Ureter (tissue), 1 donor: ENCODE data around the gene RBM18. TPM values are rescaled to one million over a fixed set of nuclear protein-coding genes. Genes with fewer than 3 reads are reported as not detected.

Experiments
- DNase-seq: peaks from one replicate; pipeline ENCODE4 v3.0.0-alpha.2; 2020; ENCODE audit warnings: low spot score
- total RNA-seq: library from RNA; stranded (reverse); gene quantifications from one replicate; pipeline ENCODE4 v1.2.4, GENCODE V29; 2023
- donor health status: DM: yes; HTN: yes; CAD: no.

RBM18 gene, protein sequence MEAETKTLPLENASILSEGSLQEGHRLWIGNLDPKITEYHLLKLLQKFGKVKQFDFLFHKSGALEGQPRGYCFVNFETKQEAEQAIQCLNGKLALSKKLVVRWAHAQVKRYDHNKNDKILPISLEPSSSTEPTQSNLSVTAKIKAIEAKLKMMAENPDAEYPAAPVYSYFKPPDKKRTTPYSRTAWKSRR
- total RNA-seq, result 25.0 TPM

DNA sequence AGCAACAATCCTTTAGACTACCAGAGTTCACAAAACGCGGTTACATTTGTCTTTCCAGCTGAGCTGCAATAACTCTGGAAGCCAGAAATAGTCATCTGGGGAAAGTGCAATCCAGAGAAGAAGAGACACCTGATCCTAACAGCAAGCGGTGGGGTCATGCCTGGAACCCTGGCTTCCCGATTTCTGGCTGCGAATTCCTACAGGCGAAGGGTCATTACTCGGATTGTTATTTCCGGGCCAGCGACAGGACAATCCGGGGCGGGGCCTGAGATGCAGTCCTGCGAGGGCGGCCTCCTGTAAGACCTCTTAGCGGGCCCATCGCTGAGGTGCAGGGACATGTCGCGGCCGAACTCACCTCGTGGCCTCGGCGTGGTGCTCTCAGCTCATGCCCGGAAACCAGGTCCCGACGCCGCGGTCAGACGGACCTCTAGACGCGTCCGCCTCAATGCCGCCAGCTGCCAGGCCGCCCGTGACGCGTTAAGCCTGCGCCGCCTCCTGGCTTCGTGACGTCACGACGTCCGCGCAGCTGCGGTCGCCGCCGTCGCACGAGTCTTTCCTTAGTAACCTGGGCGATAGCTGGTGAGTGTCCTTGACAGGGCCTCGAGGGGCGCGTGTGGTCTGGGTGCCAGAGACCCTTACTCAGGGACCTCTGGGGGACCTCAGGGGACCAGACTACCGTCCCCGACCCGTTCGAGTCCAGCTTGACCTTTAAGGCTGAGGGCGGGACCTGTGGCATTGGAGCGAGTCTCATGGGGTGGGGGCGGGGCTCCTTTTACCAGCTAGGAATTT is at the start of gene RBM18, which contains the start of gene MRRF:
RBM18 (minus strand) TSS at position 481 of the 789 bp plus-strand sequence. CDS start 3,348 bp downstream, outside the sequence.
MRRF (plus strand) TSS at position 523 of the 789 bp plus-strand sequence. CDS start 6,010 bp downstream, outside the sequence.
- DNase-seq, result peak; percentile 91

DNA sequence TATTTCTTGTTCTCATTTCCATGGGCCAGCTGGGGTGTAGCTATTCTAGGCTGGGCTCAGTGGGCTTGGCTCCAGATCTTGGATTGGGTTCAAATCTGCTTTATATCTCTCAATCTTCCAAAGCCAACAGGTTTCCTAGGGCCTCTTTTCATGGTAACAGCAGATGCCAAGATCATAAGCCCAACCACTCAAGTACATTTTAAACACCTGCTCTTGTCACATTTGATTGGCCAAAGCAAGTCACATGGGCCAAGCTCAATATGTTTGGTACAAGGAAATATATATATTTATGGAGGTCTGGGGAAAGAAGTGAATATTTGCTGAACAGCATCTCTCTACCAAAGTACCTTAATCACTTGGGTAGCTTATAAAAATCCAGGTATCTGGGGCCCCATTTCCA is 49.5 kb upstream of the RBM18 start:
- DNase-seq, result no peak

DNA sequence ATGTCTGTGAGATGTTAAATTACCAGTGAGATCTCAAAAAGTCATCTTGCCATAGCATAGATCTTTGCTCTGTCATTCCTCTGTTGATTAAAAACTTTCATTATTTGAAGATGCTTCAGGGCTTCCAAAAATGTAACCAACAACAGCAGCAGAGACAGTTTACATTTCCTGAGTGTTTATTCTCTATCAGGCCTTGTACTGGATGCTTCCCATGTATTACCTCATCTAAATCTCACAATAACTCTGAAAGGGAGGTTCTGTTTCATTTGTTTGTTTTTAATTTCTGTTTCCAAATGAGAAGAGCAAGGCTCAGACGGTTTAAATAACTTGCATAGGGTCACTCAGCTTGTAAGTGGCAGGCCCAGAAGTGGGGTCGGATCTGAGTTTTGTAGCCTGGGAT is 45.2 kb upstream of the RBM18 start:
- no peak for DNase-seq

DNA sequence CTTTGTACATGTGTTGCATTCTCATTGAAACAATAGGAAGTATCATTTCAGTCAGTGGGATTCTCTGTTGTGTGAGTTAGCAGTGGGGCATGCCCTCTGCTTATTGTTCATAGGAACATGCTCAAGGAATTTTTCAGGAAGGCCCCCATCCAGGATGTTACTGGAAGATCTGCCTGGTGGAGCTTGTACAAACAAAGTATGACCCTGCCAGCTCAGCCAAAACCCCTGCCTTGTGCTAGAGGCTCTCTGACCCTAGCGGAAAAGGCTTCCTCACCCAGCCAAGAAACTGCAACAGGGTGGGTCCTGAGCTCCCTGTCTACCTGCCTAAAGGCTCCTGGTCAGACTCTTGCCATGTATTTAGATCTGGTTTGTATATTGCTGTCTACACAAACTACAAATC is 43.3 kb upstream of the RBM18 start:
- no peak for DNase-seq

DNA sequence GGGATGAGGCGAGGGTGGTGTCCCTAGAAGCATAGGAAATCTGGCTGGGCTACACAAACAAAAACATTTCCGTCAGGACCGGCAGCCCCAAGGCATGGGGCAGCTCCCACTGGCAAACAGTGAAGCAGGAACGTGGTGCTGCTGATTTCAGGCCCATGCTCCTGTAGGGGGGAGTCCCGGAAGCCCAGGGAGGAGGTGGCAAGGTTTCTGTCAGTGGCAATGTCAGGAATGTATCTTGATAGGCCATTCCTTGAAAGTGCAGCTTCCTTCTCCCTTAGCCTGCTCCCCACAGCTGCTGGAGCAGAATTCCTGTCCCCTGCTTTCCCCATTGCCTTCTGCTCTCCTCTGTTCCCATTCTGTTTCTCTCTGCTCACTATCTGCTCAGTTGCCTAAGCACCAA is 42.4 kb upstream of the RBM18 start:
- DNase-seq, result no peak

DNA sequence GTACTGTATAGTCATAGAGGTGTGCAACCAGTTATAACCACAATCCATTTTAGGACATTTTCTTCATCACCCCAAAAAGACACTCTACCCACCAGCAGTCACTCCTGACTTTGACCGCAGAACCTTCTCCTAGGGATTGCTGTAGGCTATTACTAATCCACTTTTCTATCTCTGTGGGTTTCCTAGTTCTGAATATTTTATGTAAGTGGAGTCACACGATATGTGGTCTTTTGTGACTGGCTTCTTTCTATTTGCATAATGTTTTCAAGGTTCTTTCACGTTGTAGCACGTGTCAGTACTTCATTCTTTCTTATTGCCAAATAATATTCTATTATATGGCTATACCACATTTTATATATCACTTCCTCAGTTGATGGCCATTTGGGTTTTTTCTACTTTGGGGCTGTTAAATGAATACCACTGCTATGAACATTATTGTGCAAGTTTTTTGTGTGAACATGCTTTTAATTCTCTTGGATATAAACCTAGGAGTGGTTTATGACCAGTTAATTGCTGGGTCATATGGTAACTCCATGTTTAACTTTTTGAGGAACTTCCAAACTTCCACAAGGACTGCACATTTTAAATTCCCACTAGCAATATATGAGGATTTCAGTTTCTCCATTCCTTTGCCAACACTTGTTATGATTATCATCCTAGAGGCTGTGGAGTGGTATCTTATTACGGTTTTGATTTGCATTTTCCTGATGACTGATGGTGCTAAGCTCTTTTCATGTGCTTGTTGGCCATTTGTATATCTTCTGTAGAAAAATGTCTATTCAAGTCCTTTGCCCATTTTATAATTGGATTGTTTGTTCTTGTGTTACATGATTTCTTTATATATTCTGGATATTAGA is 37.8 kb upstream of the RBM18 start:
- no peak for DNase-seq

DNA sequence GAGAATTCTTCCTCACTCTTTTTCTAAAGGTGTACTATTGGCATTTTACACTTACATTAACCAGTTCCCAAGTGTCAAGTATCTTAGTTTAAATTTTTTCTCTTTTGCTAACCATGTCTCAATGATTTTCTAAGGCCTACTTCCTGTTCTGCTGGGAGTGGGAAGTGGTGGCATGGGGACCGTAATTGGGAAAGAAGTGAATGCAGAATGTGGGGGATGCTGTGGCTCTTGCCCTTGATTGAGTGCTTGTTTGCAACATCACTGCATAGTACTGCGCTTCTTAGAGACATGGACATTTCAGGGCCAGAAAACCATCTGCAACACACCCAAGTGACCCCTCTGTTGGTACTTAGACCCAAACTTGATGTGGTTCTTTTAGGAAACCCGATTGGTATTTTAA is 32.9 kb upstream of the RBM18 start:
- no peak for DNase-seq

DNA sequence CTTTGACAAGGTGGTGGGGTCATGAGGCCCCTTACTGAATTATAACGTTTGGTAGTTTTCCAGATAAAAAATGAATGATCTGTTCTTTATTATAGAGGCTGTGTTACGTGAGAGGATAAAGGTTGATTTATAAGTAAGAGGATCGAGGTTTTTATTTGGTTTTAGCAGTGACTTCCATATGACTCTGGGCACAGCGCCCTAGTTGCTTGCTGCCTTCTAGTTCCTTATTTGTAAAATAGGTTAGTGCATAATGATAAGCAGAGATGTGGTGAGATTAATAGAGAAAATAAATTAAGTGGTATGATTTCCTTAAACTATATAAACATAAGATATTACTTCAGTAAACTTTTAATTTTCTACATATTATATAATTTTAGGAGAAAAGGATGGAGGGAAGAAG is 29.9 kb upstream of the RBM18 start:
- no peak for DNase-seq

DNA sequence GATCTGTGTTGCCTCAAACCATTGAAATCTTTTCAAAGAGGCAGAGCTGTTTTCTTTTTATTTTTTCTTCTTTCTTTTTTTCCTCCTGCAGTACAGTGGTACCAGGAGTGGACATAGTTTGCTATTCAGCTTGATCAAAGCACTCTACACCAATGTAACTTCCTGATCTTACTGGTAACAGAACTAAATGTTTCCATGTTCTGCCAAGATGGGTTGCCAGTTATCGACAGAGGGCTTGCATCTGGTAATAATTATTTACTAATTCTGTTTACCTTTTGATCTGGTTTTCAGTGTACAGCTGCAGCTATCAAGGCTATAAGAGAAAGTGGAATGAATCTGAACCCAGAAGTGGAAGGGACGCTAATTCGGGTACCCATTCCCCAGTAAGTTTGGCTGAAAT is 26.8 kb upstream of the RBM18 start:
- no peak for DNase-seq

DNA sequence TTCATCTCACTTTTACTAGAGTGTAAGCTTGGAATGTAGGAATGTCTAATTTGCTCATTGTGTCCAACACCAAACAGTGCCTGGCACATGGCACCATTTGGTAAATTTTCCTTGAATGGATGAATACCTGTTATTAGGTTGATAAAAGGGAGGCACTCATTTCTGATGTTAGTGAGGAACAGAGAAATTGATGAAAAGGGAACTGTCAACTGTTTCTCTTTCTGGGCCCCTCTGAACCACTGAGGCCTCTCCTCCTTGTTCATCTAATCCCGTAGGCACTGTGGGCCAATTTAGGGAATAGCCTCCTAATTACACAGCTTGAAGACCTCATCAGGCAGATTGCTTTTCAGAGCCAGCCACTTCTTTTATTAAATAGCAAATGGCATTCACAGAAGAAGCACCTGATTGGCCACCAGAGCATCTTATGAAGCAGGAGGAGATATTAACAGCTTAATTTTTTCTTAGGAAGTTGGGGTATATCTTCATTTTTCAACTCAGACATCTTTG is 22.6 kb upstream of the RBM18 start:
- no peak for DNase-seq

DNA sequence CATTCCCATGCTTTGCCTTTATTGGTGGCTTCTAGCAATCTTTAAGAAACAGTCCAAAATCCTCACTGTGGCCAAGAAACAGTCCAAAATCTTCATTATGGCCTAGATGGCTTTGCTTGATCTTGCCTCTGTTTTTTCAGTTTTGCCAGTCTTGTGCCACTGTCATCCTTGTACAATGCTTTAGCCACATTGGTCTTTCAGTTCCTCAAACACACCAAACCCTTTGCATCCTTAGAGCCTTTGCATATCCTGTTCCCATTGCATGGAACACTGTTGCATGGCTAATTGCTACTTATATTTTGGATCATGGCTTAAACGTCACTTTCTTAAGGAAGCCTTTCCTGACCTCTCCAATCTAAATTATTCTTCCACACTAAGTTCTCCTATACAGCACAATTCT is 22.1 kb upstream of the RBM18 start:
- no peak for DNase-seq

DNA sequence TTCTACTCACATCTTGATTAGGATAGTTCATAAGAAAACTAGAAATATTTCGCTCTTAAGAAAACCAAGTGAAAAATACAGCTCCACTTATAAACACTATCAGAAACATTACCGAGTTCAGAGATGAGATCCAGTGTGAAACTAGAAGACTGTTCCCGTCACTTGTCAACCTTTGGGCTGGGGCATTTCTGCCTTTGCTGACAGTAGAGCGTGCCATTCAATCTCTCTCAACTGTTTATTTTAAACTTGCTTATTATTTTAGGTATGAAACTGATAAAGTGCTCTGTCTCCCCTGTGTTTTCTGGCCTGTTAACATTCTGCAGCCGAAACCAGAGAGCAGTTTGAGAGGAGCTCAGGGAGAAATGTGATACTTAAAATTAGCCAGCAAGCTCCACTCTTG is 16.7 kb upstream of the RBM18 start:
- no peak for DNase-seq

DNA sequence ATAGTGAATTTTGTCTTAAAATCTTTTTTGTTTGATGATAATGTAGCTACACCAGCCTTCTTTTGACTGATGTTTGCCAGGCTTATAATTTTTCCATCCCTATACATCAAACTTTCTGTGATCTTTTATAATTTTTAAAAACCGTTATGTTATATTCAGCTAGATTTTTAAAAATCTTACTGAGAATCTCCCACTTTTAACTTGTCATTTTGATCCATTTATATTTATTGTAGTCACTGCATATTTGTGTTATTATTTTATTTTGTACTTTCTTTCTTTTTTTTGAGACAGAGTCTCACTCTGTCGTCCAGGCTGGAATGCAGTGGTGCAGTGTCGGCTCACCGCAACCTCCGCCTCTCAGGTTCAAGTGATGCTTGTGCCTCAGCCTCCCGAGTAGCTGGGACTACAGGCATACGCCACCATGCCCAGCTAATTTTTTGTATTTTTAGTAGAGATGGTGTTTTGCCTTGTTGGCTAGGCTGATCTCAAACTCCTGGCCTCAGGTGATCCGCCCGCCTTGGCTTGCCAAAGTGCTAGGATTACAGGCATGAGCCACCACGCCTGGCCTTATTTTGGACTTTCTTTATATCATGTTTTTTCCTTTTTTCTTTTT is 12.8 kb upstream of the RBM18 start:
- DNase-seq, result no peak

DNA sequence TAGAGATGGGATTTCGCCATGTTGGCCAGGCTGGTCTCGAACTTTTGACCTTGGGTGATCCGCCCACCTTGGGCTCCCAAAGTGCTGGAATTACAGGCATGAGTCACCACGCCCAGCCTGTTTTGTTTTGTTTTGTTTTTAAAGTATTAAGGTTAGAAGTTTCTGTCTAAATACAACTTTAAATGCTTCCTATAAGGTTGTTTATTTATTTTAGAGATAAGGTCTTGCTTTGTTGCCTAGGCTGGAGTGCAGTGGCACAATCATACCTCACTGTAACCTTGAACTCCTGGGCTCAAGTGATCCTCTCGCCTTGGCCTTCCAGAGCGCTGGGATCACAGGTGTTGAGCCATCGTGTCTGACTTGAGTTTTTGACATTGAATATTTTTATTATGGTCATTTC is 11.5 kb upstream of the RBM18 start:
- no peak for DNase-seq

DNA sequence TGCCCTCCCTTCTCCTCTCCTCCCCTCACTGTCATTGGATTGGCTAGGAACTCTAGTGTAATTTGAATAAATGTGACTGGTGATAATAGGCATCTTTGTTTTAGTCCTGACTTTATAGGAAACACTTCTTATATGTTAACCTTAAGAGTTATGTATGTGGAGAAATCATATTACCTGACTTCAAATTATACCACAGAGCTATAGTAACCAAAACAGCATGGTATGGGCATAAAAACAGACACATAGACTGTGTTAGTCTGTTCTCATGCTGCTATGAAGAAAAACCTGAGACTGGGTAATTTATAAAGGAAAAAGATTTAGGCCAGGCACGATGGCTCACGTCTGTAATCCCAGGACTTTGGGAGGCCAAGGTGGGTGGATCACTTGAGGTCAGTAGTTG is 9.4 kb upstream of the RBM18 start:
- DNase-seq, result no peak

DNA sequence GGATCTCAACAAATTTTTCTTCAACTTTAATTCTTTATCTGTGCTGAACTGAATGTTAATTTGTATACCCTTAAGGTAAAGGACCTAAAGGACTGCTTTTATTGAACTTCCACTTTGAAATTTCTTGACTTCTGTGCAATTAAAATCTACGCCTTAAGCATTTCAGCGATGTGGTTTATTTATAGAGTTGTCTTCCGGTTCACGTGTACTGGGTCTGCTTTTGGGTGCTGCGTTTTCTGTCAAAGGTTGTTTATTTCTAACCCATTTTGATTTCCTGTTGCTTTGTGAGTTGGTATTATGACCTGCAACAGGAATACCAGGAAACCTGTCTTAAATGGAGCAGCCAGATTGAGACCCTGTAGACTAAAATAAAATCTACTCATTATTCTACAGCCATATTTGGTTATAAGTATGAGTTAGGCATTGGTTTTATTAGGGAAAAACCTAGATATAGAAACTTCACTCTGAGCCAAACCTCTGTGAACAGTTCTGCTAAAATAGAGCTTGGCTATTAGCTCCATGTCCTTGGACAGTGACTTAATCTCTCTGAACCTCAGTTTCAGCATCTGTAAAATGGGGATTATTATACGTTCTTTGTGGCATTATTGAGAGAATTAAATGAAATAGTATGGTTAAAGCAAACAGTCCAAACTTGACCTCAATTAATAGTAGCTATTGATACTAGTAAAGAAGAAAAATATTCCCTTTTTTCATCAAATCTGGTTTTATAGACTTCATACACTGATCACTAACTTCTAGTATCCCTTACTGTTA is 3.6 kb upstream of the RBM18 start:
- DNase-seq, result no peak

DNA sequence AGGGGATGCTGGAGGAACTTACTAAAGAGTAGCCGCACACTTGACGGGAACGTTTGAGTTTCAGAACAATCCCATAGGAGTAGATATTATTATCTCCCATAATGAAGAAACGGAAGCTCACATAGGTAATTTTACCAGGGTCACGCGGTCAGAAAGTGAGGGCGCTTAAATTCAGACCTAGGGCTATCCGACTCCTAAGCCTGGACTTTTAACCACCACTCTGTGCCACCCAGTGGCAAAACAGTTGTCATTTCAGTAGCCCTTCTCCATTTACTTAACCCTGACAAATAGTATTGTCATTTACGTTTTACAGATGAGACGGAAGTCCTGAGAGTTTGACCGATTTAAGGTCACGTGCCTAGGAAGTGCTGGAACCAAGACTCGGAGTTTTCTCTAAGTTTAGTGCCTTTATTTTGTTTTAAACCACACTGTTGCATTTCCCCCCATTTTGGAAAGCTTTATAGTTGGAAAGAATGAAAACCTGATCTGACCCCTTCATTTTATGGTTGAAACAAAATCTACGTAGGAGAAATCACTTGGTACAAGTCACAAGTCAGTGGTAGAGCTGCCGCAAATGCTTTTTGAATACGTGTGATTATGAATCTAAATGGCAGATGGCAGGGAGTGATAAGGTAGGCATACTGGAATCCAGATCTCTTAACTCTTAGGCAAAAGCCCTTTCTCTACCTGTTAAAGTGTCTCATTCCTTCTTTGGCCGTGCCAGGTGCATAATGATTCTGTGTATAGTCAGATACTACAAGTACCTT is 692 bp upstream of the RBM18 start:
- no peak for DNase-seq

DNA sequence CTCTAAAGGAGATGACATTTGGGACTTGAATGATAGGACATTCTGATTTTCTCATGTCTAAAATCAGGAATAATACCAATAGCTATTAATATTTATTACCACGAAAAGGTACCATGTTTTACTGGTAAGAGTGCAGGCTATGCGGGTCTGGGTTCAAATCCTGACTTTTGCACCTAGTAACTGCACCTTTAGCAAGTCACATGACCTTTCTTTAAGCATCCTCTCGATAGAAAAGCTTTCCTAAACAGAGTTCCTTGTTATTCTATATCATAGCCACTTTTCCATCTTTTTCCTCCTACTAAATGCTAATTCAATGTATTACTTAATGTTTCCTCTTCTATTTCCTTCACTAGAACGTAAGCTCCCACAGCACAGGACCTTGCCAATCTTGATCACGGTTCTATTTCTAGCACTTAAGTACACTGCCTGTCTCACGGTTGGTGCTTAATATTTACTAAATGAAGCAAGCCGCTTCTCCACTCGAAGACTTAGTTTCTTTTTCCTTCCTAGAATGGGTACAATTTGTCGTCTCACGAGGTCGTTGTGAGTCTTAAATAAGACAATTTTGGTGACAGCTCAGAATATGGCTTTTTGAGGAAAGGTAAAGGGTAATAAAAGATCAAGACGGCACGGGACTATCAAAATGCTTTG is 816 bp downstream of the RBM18 start:
- DNase-seq, result no peak

DNA sequence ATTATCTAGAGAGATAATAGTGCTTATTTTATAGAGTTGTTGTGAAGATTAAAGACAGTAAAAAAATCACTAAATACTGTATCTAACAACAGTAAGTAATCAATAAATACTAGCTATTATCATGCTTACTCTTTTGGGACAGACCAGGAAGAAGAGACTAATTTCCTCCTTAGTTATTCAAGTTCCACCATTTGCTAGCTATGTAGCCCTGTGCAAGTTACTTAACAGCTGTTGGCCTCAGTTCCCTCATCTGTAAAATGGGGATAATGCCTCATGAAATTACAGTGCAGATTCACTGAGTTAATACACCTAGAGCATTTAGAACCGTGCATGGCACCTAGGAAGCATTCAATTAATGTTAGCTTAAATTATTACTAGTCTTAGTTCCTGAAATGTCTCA is 2.6 kb downstream of the RBM18 start:
- no peak for DNase-seq

DNA sequence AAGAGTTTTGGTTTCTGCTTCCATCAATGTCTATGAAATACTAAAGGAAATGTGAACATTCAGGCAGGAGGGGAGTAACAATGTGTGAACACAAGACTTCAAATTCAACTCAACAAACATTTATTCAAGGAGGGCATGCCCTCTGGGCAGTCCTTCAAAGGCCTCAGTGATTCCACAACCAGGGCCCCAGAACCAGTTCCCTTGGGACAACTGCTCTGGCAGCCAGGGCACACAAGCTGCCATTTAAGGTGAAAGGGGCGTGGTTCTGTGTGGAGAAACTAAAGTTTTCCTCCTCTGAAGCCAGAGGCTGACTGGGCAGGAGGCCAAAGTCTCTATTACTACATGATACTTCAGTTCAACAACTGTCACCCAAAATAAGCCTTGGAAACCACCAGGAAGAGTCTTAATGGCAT is 3.2 kb downstream of the RBM18 start:
- peak; percentile 80 for DNase-seq
